Neural cell (in vitro differentiated cells): ENCODE results near the gene TMEM120A.

ENCODE experiments used
- CTCF ChIP-seq: fragments of 450-650 bp; IDR thresholded peaks from 2 replicates; pipeline ENCODE4 v1.5.1; 2014; ENCODE audit warnings: antibody characterized with exemption, mild to moderate bottlenecking, moderate library complexity; ENCODE audit not compliant: poor library complexity, severe bottlenecking
- EP300 ChIP-seq: fragments of 450-650 bp; conservative IDR thresholded peaks from 2 replicates; pipeline ENCODE4 v1.6.1; 2014; ENCODE audit warnings: antibody characterized with exemption, mild to moderate bottlenecking, moderate library complexity; ENCODE audit not compliant: poor library complexity, severe bottlenecking
- EZH2 ChIP-seq: fragments of 200-600, 300-800 bp; shearing (Covaris generic), sonication (generic); IDR thresholded peaks from 2 replicates; pipeline ENCODE4 v1.6.1; 2014; ENCODE audit warnings: antibody characterized with exemption, low read length, borderline replicate concordance, mild to moderate bottlenecking; ENCODE audit not compliant: insufficient read depth, poor library complexity, severe bottlenecking
- POLR2AphosphoS5 ChIP-seq: IDR thresholded peaks from 2 replicates; pipeline ENCODE4 v1.6.1; 2012
- RAD21 ChIP-seq: fragments of 450-650 bp; conservative IDR thresholded peaks from 2 replicates; pipeline ENCODE4 v1.6.1; 2014; ENCODE audit warnings: antibody characterized with exemption, mild to moderate bottlenecking, moderate library complexity
- REST ChIP-seq: IDR thresholded peaks from 2 replicates; pipeline ENCODE4 v1.6.1; 2012; ENCODE audit warnings: borderline replicate concordance
- SMC3 ChIP-seq: fragments of 450-650 bp; conservative IDR thresholded peaks from 2 replicates; pipeline ENCODE4 v1.6.1; 2014; ENCODE audit warnings: antibody characterized with exemption, mild to moderate bottlenecking, moderate library complexity; ENCODE audit not compliant: poor library complexity

- TF ChIP-seq REST, result no peak
- TF ChIP-seq CTCF, result no peak
- TF ChIP-seq POLR2AphosphoS5, result no peak
- no peak for TF ChIP-seq EZH2
- no peak for TF ChIP-seq RAD21
- no peak for TF ChIP-seq EP300
- no peak for TF ChIP-seq SMC3
These were observed 44.2 kb downstream of the TMEM120A start for GRCh38 chr7:75950111-75950681.
